ENCODE results near the gene MYF5. TPM values are rescaled to one million over a fixed set of nuclear protein-coding genes. Genes with fewer than 3 reads are reported as not detected.

MYF5 gene
- total RNA-seq, 1 experiment from 2014 or later, result not detected

GRCh38 chr12:80749456-80749855 is 32.7 kb downstream of the MYF5 start:
- H3K79me2 ChIP-seq (ENCODE audit: low read length), result no peaks in the 10 kb centered on the region
- H3K4me2 ChIP-seq (ENCODE audit: low read length), result no peak overlapping the region
- BruUV-seq (replicated peaks), result no TSS peak
- ChIA-PET POLR2A (ENCODE audit: unreplicated experiment) (no interaction called here), CTCF (no interaction called here)
- peaks cover 25% of the 10 kb centered on the region for H3K27me3 ChIP-seq (ENCODE audit: low read length)
- no peaks in the 10 kb centered on the region for H4K20me1 ChIP-seq (ENCODE audit: low read length)
- no peaks in the 10 kb centered on the region for H3K9me2 ChIP-seq (replicated peaks; ENCODE audit: low read length)
- intact Hi-C loops (cut with micrococcal nuclease), result no loop called here
- no peaks in the 10 kb centered on the region for H3F3A ChIP-seq (ENCODE audit: low read length, unreplicated experiment)
- H3K27ac ChIP-seq (ENCODE audit: low read length), result no peak overlapping the region
- no peaks in the 10 kb centered on the region for H3K4me1 ChIP-seq (ENCODE audit: insufficient read depth, low read length)
- no peaks in the 10 kb centered on the region for H3K36me3 ChIP-seq (ENCODE audit: low read depth, low read length)
- DNase-seq (no peak), ATAC-seq (no peak)
- no peaks in the 10 kb centered on the region for H3K9me3 ChIP-seq (ENCODE audit: low read length)
- H2AFZ ChIP-seq (ENCODE audit: low read length), result no peak overlapping the region
- H3K4me3 ChIP-seq (ENCODE audit: low read length), result no peak overlapping the region
- H3K9ac ChIP-seq (ENCODE audit: low read length), result no peak overlapping the region
- no peak for TF ChIP-seq EZH2phosphoT487 (IDR thresholded peaks at IDR 0.05; ENCODE audit: borderline replicate concordance, low read length)
- TF ChIP-seq, protein P1, sequence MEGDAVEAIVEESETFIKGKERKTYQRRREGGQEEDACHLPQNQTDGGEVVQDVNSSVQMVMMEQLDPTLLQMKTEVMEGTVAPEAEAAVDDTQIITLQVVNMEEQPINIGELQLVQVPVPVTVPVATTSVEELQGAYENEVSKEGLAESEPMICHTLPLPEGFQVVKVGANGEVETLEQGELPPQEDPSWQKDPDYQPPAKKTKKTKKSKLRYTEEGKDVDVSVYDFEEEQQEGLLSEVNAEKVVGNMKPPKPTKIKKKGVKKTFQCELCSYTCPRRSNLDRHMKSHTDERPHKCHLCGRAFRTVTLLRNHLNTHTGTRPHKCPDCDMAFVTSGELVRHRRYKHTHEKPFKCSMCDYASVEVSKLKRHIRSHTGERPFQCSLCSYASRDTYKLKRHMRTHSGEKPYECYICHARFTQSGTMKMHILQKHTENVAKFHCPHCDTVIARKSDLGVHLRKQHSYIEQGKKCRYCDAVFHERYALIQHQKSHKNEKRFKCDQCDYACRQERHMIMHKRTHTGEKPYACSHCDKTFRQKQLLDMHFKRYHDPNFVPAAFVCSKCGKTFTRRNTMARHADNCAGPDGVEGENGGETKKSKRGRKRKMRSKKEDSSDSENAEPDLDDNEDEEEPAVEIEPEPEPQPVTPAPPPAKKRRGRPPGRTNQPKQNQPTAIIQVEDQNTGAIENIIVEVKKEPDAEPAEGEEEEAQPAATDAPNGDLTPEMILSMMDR (conservative IDR thresholded peaks at IDR 0.05; ENCODE audit: low read depth, low read length), result no peak
- TF ChIP-seq EZH2 (IDR thresholded peaks at IDR 0.05; ENCODE audit: low read length, unreplicated experiment), result no peak

GRCh38 chr12:80752464-80752863 is 35.8 kb downstream of the MYF5 start:
- no peak for DNase-seq
- no peak overlapping the region for H3K4me2 ChIP-seq (ENCODE audit: low read length)
- H3F3A ChIP-seq (ENCODE audit: low read length, unreplicated experiment), result no peaks in the 10 kb centered on the region
- H3K36me3 ChIP-seq (ENCODE audit: low read depth, low read length), result no peaks in the 10 kb centered on the region
- no TSS peak for BruUV-seq (replicated peaks)
- H3K4me1 ChIP-seq (ENCODE audit: insufficient read depth, low read length), result no peaks in the 10 kb centered on the region
- no peaks in the 10 kb centered on the region for H3K9me2 ChIP-seq (replicated peaks; ENCODE audit: low read length)
- H3K27me3 ChIP-seq (ENCODE audit: low read length), result peaks cover 23% of the 10 kb centered on the region; the same call in 1 of the 2 replicates
- no peaks in the 10 kb centered on the region for H3K9me3 ChIP-seq (ENCODE audit: low read length)
- H2AFZ ChIP-seq (ENCODE audit: low read length), result no peak overlapping the region
- POLR2A ChIA-PET (ENCODE audit: unreplicated experiment), result no interaction called here
- ATAC-seq, result no peak
- CTCF ChIA-PET, result no interaction called here
- H3K4me3 ChIP-seq (ENCODE audit: low read length), result no peak overlapping the region
- no peaks in the 10 kb centered on the region for H3K79me2 ChIP-seq (ENCODE audit: low read length)
- H3K9ac ChIP-seq (ENCODE audit: low read length), result no peak overlapping the region
- intact Hi-C loops (cut with micrococcal nuclease), result no loop called here
- no peaks in the 10 kb centered on the region for H4K20me1 ChIP-seq (ENCODE audit: low read length)
- no peak overlapping the region for H3K27ac ChIP-seq (ENCODE audit: low read length)
- TF ChIP-seq, protein P1 (conservative IDR thresholded peaks at IDR 0.05; ENCODE audit: low read depth, low read length), result no peak
- no peak for TF ChIP-seq EZH2 (IDR thresholded peaks at IDR 0.05; ENCODE audit: low read length, unreplicated experiment)
- no peak for TF ChIP-seq EZH2phosphoT487 (IDR thresholded peaks at IDR 0.05; ENCODE audit: borderline replicate concordance, low read length)

GRCh38 chr12:80754274-80754673 is 37.6 kb downstream of the MYF5 start:
- DNase-seq (no peak), ATAC-seq (no peak)
- no peak for TF ChIP-seq EZH2 (IDR thresholded peaks at IDR 0.05; ENCODE audit: low read length, unreplicated experiment)
- no peak for TF ChIP-seq EZH2phosphoT487 (IDR thresholded peaks at IDR 0.05; ENCODE audit: borderline replicate concordance, low read length)
- TF ChIP-seq, protein P1 (conservative IDR thresholded peaks at IDR 0.05; ENCODE audit: low read depth, low read length), result no peak
- H2AFZ ChIP-seq (ENCODE audit: low read length), result no peak overlapping the region
- H3K79me2 ChIP-seq (ENCODE audit: low read length), result no peaks in the 10 kb centered on the region
- H4K20me1 ChIP-seq (ENCODE audit: low read length), result no peaks in the 10 kb centered on the region
- ChIA-PET POLR2A (ENCODE audit: unreplicated experiment) (no interaction called here), CTCF (no interaction called here)
- BruUV-seq (replicated peaks), result no TSS peak
- H3K27ac ChIP-seq (ENCODE audit: low read length), result no peak overlapping the region
- intact Hi-C loops (cut with micrococcal nuclease), result no loop called here
- no peaks in the 10 kb centered on the region for H3F3A ChIP-seq (ENCODE audit: low read length, unreplicated experiment)
- H3K4me2 ChIP-seq (ENCODE audit: low read length), result no peak overlapping the region
- H3K4me3 ChIP-seq (ENCODE audit: low read length), result no peak overlapping the region
- no peaks in the 10 kb centered on the region for H3K36me3 ChIP-seq (ENCODE audit: low read depth, low read length)
- H3K9me2 ChIP-seq (replicated peaks; ENCODE audit: low read length), result no peaks in the 10 kb centered on the region
- peaks cover 13% of the 10 kb centered on the region; the same call in 1 of the 2 replicates for H3K27me3 ChIP-seq (ENCODE audit: low read length)
- H3K9ac ChIP-seq (ENCODE audit: low read length), result no peak overlapping the region
- H3K9me3 ChIP-seq (ENCODE audit: low read length), result no peaks in the 10 kb centered on the region
- H3K4me1 ChIP-seq (ENCODE audit: insufficient read depth, low read length), result no peaks in the 10 kb centered on the region

All from PC-3 (cell line).